DOHH2 (cell line): ENCODE measurements around the gene KNL1.

Source experiments
- H3F3A ChIP-seq: fragments of 200-600 bp; sonication (generic), shearing (Covaris generic); 2 replicates; pipeline ENCODE4 v1.6.0; 2016; ENCODE audit warnings: antibody characterized with exemption, mild to moderate bottlenecking; ENCODE audit not compliant: control insufficient read depth, insufficient read depth
- H3K27ac ChIP-seq: fragments of 200-600 bp; sonication (generic); 2 replicates; pipeline ENCODE4 v1.5.1; 2014; ENCODE audit warnings: low read depth, mild to moderate bottlenecking, low read length, moderate library complexity
- H3K27me3 ChIP-seq: fragments of 200-600 bp; sonication (generic); 2 replicates; pipeline ENCODE4 v1.6.1; 2014; ENCODE audit warnings: mild to moderate bottlenecking, low read length, mixed read lengths; ENCODE audit not compliant: control insufficient read depth
- H3K36me3 ChIP-seq: fragments of 200-600 bp; sonication (generic); 2 replicates; pipeline ENCODE4 v1.6.1; 2014; ENCODE audit warnings: mild to moderate bottlenecking, low read length, moderate library complexity, mixed read lengths; ENCODE audit not compliant: control insufficient read depth
- H3K4me1 ChIP-seq: fragments of 200-600 bp; sonication (generic); 2 replicates; pipeline ENCODE4 v1.6.1; 2014; ENCODE audit warnings: mild to moderate bottlenecking, low read length, mixed read lengths; ENCODE audit not compliant: control insufficient read depth
- H3K4me2 ChIP-seq: fragments of 200-600 bp; sonication (generic); 2 replicates; pipeline ENCODE4 v1.6.0; 2014; ENCODE audit warnings: mild to moderate bottlenecking, low read length, moderate library complexity
- H3K4me3 ChIP-seq: fragments of 200-600 bp; sonication (generic); 2 replicates; pipeline ENCODE4 v1.5.1; 2014; ENCODE audit warnings: mild to moderate bottlenecking, low read length, mixed read lengths
- H3K79me2 ChIP-seq: fragments of 200-600 bp; sonication (generic); 2 replicates; pipeline ENCODE4 v1.6.1; 2014; ENCODE audit warnings: mild to moderate bottlenecking, low read length, mixed read lengths; ENCODE audit not compliant: control insufficient read depth
- H3K9me2 ChIP-seq: fragments of 200-600 bp; sonication (generic); replicated peaks from 2 replicates; pipeline ENCODE4 v1.6.1; 2014; ENCODE audit warnings: mild to moderate bottlenecking, low read length, mixed read lengths; ENCODE audit not compliant: control insufficient read depth
- H3K9me3 ChIP-seq: fragments of 200-600 bp; sonication (generic); 2 replicates; pipeline ENCODE4 v1.6.1; 2014; ENCODE audit warnings: antibody characterized with exemption, low read length, mixed read lengths; ENCODE audit not compliant: control insufficient read depth, insufficient read depth
- H4K20me1 ChIP-seq: fragments of 200-600 bp; sonication (generic); 2 replicates; pipeline ENCODE4 v1.6.0; 2014; ENCODE audit warnings: low read depth, mild to moderate bottlenecking, antibody characterized with exemption, low read length, moderate library complexity; ENCODE audit not compliant: control insufficient read depth, insufficient read depth
- CTCF ChIP-seq: fragments of 200-600 bp; sonication (generic); IDR thresholded peaks from one replicate; pipeline ENCODE4 v1.5.1; 2014; ENCODE audit warnings: antibody characterized with exemption, mild to moderate bottlenecking, low read depth, low read length; ENCODE audit not compliant: poor library complexity, severe bottlenecking
- EZH2phosphoT487 ChIP-seq: fragments of 200-600 bp; sonication (generic); IDR thresholded peaks from 2 replicates; pipeline ENCODE4 v1.6.1; 2017; ENCODE audit warnings: borderline replicate concordance, mild to moderate bottlenecking, antibody characterized with exemption, low read length, moderate library complexity, mixed read lengths

The KNL1 gene

GRCh38 chr15:40593588-40594428, at the start of gene KNL1:
KNL1 (plus strand) TSS chr15:40594249; CDS start chr15:40602932, 8,683 bp downstream.
- peaks cover 26% of the 10 kb centered on the region for H3K36me3 ChIP-seq
- H3K79me2 ChIP-seq = peaks cover 46% of the 10 kb centered on the region
- H3K4me2 ChIP-seq = peak within 1 kb of the TSS; percentile 64
- peaks cover 9% of the 10 kb centered on the region for H3F3A ChIP-seq
- H3K9me2 ChIP-seq = no peaks in the 10 kb centered on the region
- H3K4me1 ChIP-seq = peaks cover 59% of the 10 kb centered on the region
- peaks cover 5% of the 10 kb centered on the region; the same call in 1 of the 2 replicates for H4K20me1 ChIP-seq
- peak within 1 kb of the TSS; percentile 92 for H3K27ac ChIP-seq
- peak within 1 kb of the TSS; percentile 87 for H3K4me3 ChIP-seq
- TF ChIP-seq EZH2phosphoT487 = no peak
- TF ChIP-seq CTCF = no peak
- H3K9me3 ChIP-seq = no peaks in the 10 kb centered on the region
- H3K27me3 ChIP-seq = peaks cover 11% of the 10 kb centered on the region

GRCh38 chr15:40545457-40545856, 48.6 kb upstream of the KNL1 start:
- H3K4me1 ChIP-seq = peaks cover 19% of the 10 kb centered on the region
- TF ChIP-seq CTCF (peak; percentile 27), EZH2phosphoT487 (no peak)
- H3F3A ChIP-seq = no peaks in the 10 kb centered on the region
- H3K9me2 ChIP-seq = no peaks in the 10 kb centered on the region
- H3K4me3 ChIP-seq = no peak overlapping the region
- no peaks in the 10 kb centered on the region for H4K20me1 ChIP-seq
- H3K4me2 ChIP-seq = no peak overlapping the region
- H3K36me3 ChIP-seq = no peaks in the 10 kb centered on the region; the same call in 1 of the 2 replicates
- no peak overlapping the region for H3K27ac ChIP-seq
- H3K9me3 ChIP-seq = no peaks in the 10 kb centered on the region
- H3K27me3 ChIP-seq = no peaks in the 10 kb centered on the region
- no peaks in the 10 kb centered on the region for H3K79me2 ChIP-seq

DNA sequence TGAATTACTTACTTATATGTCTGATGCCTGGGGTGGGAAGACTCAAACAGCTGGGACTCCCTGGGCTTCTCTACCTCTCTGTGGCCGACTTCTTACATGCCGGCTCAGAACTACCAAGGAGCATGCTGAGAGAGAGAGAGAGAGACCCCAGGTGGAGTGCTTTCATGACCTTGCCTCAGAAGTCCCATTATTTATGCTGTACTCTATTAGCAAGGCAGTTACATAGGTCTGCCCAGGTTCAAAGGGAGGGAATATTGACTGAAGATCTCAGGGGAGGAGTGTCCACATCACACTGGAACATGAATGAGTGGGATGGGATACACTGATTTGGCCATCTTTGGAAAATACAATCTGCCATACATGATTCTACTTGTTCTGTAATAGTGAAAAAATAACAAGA, 45.4 kb upstream of the KNL1 start:
- no peaks in the 10 kb centered on the region for H3F3A ChIP-seq
- H3K79me2 ChIP-seq = no peaks in the 10 kb centered on the region
- no peaks in the 10 kb centered on the region for H3K9me3 ChIP-seq
- H3K27me3 ChIP-seq = no peaks in the 10 kb centered on the region
- TF ChIP-seq EZH2phosphoT487 (no peak), CTCF (no peak)
- no peak overlapping the region for H3K27ac ChIP-seq
- no peaks in the 10 kb centered on the region for H4K20me1 ChIP-seq
- H3K36me3 ChIP-seq = peaks cover 6% of the 10 kb centered on the region
- H3K4me2 ChIP-seq = no peak overlapping the region
- peaks cover 32% of the 10 kb centered on the region for H3K4me1 ChIP-seq
- no peak overlapping the region for H3K4me3 ChIP-seq
- H3K9me2 ChIP-seq = no peaks in the 10 kb centered on the region
